Mammary epithelial cell (primary cell): Measurements from ENCODE around the gene DUSP28.

Source experiments
- EZH2 ChIP-seq: IDR thresholded peaks from 2 replicates; pipeline ENCODE4 v1.6.1; 2012; ENCODE audit warnings: low read length, inconsistent platforms, borderline replicate concordance
- TF ChIP-seq, protein P1 (sequence below), 2 donors: IDR thresholded peaks in 1 of 2; conservative IDR thresholded peaks in 1 of 2; 2 replicates each; pipeline ENCODE4 v1.5.1; 2011 to 2012; ENCODE audit warnings: inconsistent platforms in 2 of 2, low read length in 2 of 2, mild to moderate bottlenecking in 2 of 2, control low read depth in 1 of 2, low read depth in 1 of 2; ENCODE audit not compliant: insufficient read depth in 1 of 2; ENCODE audit errors: extremely low read depth in 1 of 2

DNA sequence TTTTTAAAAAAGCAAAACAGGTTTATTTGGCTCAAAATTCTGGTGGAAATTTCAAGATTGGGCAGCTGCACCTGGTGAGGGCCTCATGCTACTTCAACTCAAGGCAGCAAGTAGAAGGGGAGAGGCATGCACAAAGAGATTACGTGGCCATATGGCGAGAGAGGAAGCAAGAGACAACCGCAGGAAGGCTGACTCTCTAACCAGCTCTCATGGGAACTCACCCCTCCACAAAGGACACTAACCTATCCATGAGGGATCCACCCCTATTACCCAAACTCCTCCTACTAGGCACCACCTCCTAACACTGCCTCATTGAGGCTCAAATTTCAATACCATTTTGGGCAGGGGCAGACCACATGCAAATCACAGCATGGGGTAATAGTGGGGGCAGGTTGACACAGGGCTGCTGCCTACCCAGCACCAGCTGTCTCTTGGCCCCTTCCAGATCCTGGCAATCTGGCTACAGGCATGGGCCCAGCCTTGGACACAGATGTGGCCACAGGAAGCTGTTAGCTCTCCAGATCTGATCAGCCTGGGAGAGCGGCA is 24.4 kb downstream of the DUSP28 start:
- TF ChIP-seq EZH2, result no peak
- TF ChIP-seq, protein P1, sequence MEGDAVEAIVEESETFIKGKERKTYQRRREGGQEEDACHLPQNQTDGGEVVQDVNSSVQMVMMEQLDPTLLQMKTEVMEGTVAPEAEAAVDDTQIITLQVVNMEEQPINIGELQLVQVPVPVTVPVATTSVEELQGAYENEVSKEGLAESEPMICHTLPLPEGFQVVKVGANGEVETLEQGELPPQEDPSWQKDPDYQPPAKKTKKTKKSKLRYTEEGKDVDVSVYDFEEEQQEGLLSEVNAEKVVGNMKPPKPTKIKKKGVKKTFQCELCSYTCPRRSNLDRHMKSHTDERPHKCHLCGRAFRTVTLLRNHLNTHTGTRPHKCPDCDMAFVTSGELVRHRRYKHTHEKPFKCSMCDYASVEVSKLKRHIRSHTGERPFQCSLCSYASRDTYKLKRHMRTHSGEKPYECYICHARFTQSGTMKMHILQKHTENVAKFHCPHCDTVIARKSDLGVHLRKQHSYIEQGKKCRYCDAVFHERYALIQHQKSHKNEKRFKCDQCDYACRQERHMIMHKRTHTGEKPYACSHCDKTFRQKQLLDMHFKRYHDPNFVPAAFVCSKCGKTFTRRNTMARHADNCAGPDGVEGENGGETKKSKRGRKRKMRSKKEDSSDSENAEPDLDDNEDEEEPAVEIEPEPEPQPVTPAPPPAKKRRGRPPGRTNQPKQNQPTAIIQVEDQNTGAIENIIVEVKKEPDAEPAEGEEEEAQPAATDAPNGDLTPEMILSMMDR (conservative IDR thresholded peaks at IDR 0.05 in 1 of 2, IDR thresholded peaks at IDR 0.05 in 1 of 2; ENCODE audit: extremely low read depth in 1 of 2, insufficient read depth in 1 of 2, low read depth in 1 of 2, low read length in 2 of 2), result no peak
